ENCODE data around the gene PLA2G4D. TPM values are rescaled to one million over a fixed set of nuclear protein-coding genes. Genes with fewer than 3 reads are reported as not detected.

PLA2G4D gene
- total and polyA plus RNA-seq, 2 experiments from 2014 or later = 0.07 to 0.15 TPM

- Mint-ChIP-seq H3K27me3 (ENCODE audit: insufficient read depth, low read depth, poor library complexity) (peaks cover 6% of the 10 kb centered on the region), H3K9me3 (no peaks in the 10 kb centered on the region), H3K27ac (no peak overlapping the region), H3K36me3 (ENCODE audit: low read depth) (no peaks in the 10 kb centered on the region), H3K4me3 (no peak overlapping the region), H3K4me1 (peaks cover 5% of the 10 kb centered on the region)
- H3F3A ChIP-seq (replicated peaks; ENCODE audit: low read depth) = no peaks in the 10 kb centered on the region
- H3K27me3 ChIP-seq (ENCODE audit: insufficient read depth) = no peaks in the 10 kb centered on the region
- no peaks in the 10 kb centered on the region for H3K9me2 ChIP-seq (ENCODE audit: insufficient read depth)
- H3K36me3 ChIP-seq (ENCODE audit: insufficient read depth) = no peaks in the 10 kb centered on the region
- H3K4me1 ChIP-seq (ENCODE audit: insufficient read depth) = no peaks in the 10 kb centered on the region
- no peak for ATAC-seq
- TF ChIP-seq ZNF114 (CRISPR knock-in tag; IDR thresholded peaks at IDR 0.05) = no peak
- no peaks in the 10 kb centered on the region for H4K20me1 ChIP-seq (replicated peaks; ENCODE audit: insufficient read depth)
- DNase-seq (ENCODE audit: low spot score) = no peak
- no peak overlapping the region for H3K27ac ChIP-seq (ENCODE audit: low read depth)
- H3K4me3 ChIP-seq = no peak overlapping the region
- no peak overlapping the region for H2AFZ ChIP-seq
- no peak overlapping the region for H3K4me2 ChIP-seq
- no peaks in the 10 kb centered on the region for H3K79me2 ChIP-seq (replicated peaks; ENCODE audit: insufficient read depth)
Measured at GRCh38 chr15:42071717-42072116, 22.6 kb downstream of the PLA2G4D start.

GRCh38 chr15:42070976-42071350 lies 23.4 kb downstream of the PLA2G4D start:
- Histone ChIP-seq H3K79me2 (replicated peaks; ENCODE audit: insufficient read depth) (no peaks in the 10 kb centered on the region), H4K20me1 (replicated peaks; ENCODE audit: insufficient read depth) (no peaks in the 10 kb centered on the region), H3K4me1 (ENCODE audit: insufficient read depth) (no peaks in the 10 kb centered on the region), H3K9me2 (ENCODE audit: insufficient read depth) (no peaks in the 10 kb centered on the region), H3K36me3 (ENCODE audit: insufficient read depth) (no peaks in the 10 kb centered on the region), H2AFZ (no peak overlapping the region), H3K4me2 (no peak overlapping the region), H3F3A (replicated peaks; ENCODE audit: low read depth) (no peaks in the 10 kb centered on the region), H3K4me3 (no peak overlapping the region), H3K27me3 (ENCODE audit: insufficient read depth) (no peaks in the 10 kb centered on the region), H3K27ac (ENCODE audit: low read depth) (no peak overlapping the region)
- ATAC-seq (no peak), DNase-seq (ENCODE audit: low spot score) (no peak)
- Mint-ChIP-seq H3K4me1 (peaks cover 6% of the 10 kb centered on the region), H3K9me3 (no peaks in the 10 kb centered on the region), H3K27me3 (ENCODE audit: insufficient read depth, low read depth, poor library complexity) (peaks cover 6% of the 10 kb centered on the region), H3K4me3 (no peak overlapping the region), H3K27ac (no peak overlapping the region), H3K36me3 (ENCODE audit: low read depth) (no peaks in the 10 kb centered on the region)
- no peak for TF ChIP-seq ZNF462 (CRISPR knock-in tag; IDR thresholded peaks at IDR 0.05)
- TF ChIP-seq CREB1 (CRISPR knock-in tag; IDR thresholded peaks at IDR 0.05; ENCODE audit: low read depth) = no peak
- no peak for TF ChIP-seq ZNF114 (CRISPR knock-in tag; IDR thresholded peaks at IDR 0.05)
- TF ChIP-seq ZNF331 (CRISPR knock-in tag; IDR thresholded peaks at IDR 0.05; ENCODE audit: low read depth) = no peak
- no peak for TF ChIP-seq EZH2phosphoT487 (IDR thresholded peaks at IDR 0.05; ENCODE audit: unreplicated experiment)
- TF ChIP-seq REST (IDR thresholded peaks at IDR 0.05; ENCODE audit: unreplicated experiment) = no peak
- no peak for TF ChIP-seq EZH2 (IDR thresholded peaks at IDR 0.05; ENCODE audit: low read depth, unreplicated experiment)
- TF ChIP-seq CTCF (conservative IDR thresholded peaks at IDR 0.05; ENCODE audit: low read depth in 2 of 2) = no peak
- TF ChIP-seq NANOG (IDR thresholded peaks at IDR 0.05; ENCODE audit: borderline replicate concordance) = no peak
- TF ChIP-seq STAT1 (IDR thresholded peaks at IDR 0.05; ENCODE audit: unreplicated experiment) = no peak
- TF ChIP-seq JUNB (IDR thresholded peaks at IDR 0.05; ENCODE audit: unreplicated experiment) = no peak
- no peak for TF ChIP-seq POLR2AphosphoS5 (IDR thresholded peaks at IDR 0.05; ENCODE audit: low read depth)
